Endodermal cell (in vitro differentiated cells): ENCODE data around the gene AARS1. TPM values are rescaled to one million over a fixed set of nuclear protein-coding genes. Genes with fewer than 3 reads are reported as not detected.
A peak's percentile ranks its signal among the peaks of the same experiment; 100 is the strongest.
"Not testable (repeated sequence)": the region's sequence is repeated elsewhere in the genome, so short reads cannot be mapped to it uniquely, and the experiment has no call there.

Source experiments
- DNase-seq: peaks from one replicate; pipeline ENCODE4 v3.0.0-alpha.2; 2017
- H3K27ac ChIP-seq: 2 replicates; pipeline ENCODE4 v1.5.1; 2013; ENCODE audit warnings: mild to moderate bottlenecking, low read depth, low read length, moderate library complexity
- H3K27me3 ChIP-seq: 2 replicates; pipeline ENCODE4 v1.6.1; 2013; ENCODE audit warnings: mild to moderate bottlenecking, low read length, moderate library complexity; ENCODE audit not compliant: insufficient read depth, control insufficient read depth, poor library complexity, severe bottlenecking
- H3K36me3 ChIP-seq: 2 replicates; pipeline ENCODE4 v1.7.0; 2013; ENCODE audit warnings: mild to moderate bottlenecking, low read length, moderate library complexity; ENCODE audit not compliant: control insufficient read depth, insufficient read depth
- H3K4me1 ChIP-seq: one replicate; pipeline ENCODE4 v1.7.0; 2013; ENCODE audit warnings: low read length; ENCODE audit not compliant: control insufficient read depth, insufficient read depth
- H3K4me3 ChIP-seq: 2 replicates; pipeline ENCODE4 v1.5.1; 2013; ENCODE audit warnings: mild to moderate bottlenecking, low read length, moderate library complexity
- H3K9ac ChIP-seq: 2 replicates; pipeline ENCODE4 v1.6.1; 2013; ENCODE audit warnings: mild to moderate bottlenecking, low read length, moderate library complexity; ENCODE audit not compliant: poor library complexity, severe bottlenecking; ENCODE audit errors: extremely low read depth
- H3K9me3 ChIP-seq: 2 replicates; pipeline ENCODE4 v1.6.1; 2013; ENCODE audit warnings: mild to moderate bottlenecking, low read length, moderate library complexity; ENCODE audit not compliant: control insufficient read depth
- H3K27ac Mint-ChIP-seq: 2 replicates; pipeline ENCODE4 v1.8.0; 2020; ENCODE audit warnings: mixed read lengths
- H3K27me3 Mint-ChIP-seq: 2 replicates; pipeline ENCODE4 v1.8.0; 2021; ENCODE audit warnings: mild to moderate bottlenecking, mixed read lengths; ENCODE audit not compliant: insufficient read depth
- H3K36me3 Mint-ChIP-seq: 2 replicates; pipeline ENCODE4 v1.8.0; 2020; ENCODE audit warnings: low read depth, mixed read lengths
- H3K4me1 Mint-ChIP-seq: 2 replicates; pipeline ENCODE4 v1.8.0; 2020; ENCODE audit warnings: mixed read lengths
- H3K4me3 Mint-ChIP-seq: 2 replicates; pipeline ENCODE4 v1.8.0; 2020; ENCODE audit warnings: mild to moderate bottlenecking, moderate library complexity, mixed read lengths
- H3K9me3 Mint-ChIP-seq: 2 replicates; pipeline ENCODE4 v1.8.0; 2020; ENCODE audit warnings: mild to moderate bottlenecking, mixed read lengths
- CTCF ChIP-seq: fragments of 200-600 bp; sonication (generic); conservative IDR thresholded peaks from 2 replicates; pipeline ENCODE4 v1.5.0; 2021; ENCODE audit warnings: antibody characterized with exemption, mild to moderate bottlenecking
- WGBS, 2 experiments: methylation state at CpG; one replicate each; pipeline versions ENCODE4 v1.1.5 to v1.1.7; 2013; ENCODE audit warnings: missing lambda C conversion rate in 2 of 2, mixed read lengths in 1 of 2; ENCODE audit not compliant: insufficient coverage in 1 of 2, insufficient read length in 1 of 2; 5-methylcytosine and 5-hydroxymethylcytosine counted together
- total RNA-seq, 2 donors: library from RNA; stranded (reverse); fragmentation: NEBNext Ultra II Directional in 1 of 2; extraction: Animal tissue kit (Norgen Biotek cat#: 25700) in 1 of 2; gene quantifications; 2 replicates in 1 of 2; 3 replicates in 1 of 2; pipeline ENCODE4 v1.2.1, GENCODE V29; 2021

AARS1 gene
- total RNA-seq, 2 donors from 2014 or later = 132 to 143 TPM

GRCh38 chr16:70295634-70296033 is 6.3 kb upstream of the AARS1 start:
- no peak overlapping the region for H3K4me3 ChIP-seq
- Mint-ChIP-seq H3K9me3 (no peaks in the 10 kb centered on the region), H3K27ac (no peak overlapping the region), H3K4me3 (no peak overlapping the region), H3K4me1 (peaks cover 12% of the 10 kb centered on the region), H3K36me3 (peaks cover 2% of the 10 kb centered on the region), H3K27me3 (no peaks in the 10 kb centered on the region)
- no peaks in the 10 kb centered on the region for H3K36me3 ChIP-seq
- no peak for TF ChIP-seq CTCF
- no peaks in the 10 kb centered on the region for H3K27me3 ChIP-seq
- peaks cover 3% of the 10 kb centered on the region for H3K9me3 ChIP-seq
- H3K27ac ChIP-seq = no peak overlapping the region
- no peaks in the 10 kb centered on the region for H3K4me1 ChIP-seq
- DNase-seq = no peak
- no peak overlapping the region for H3K9ac ChIP-seq

GRCh38 chr16:70294385-70295025 is 5.2 kb upstream of the AARS1 start:
- DNase-seq = no peak
- H3K27me3 Mint-ChIP-seq = no peaks in the 10 kb centered on the region
- H3K27me3 ChIP-seq = no peaks in the 10 kb centered on the region
- no peak overlapping the region for H3K27ac Mint-ChIP-seq
- H3K9me3 ChIP-seq = no peaks in the 10 kb centered on the region
- H3K4me3 Mint-ChIP-seq = no peak overlapping the region
- no peaks in the 10 kb centered on the region for H3K36me3 Mint-ChIP-seq
- no peak for TF ChIP-seq CTCF
- no peak overlapping the region for H3K27ac ChIP-seq
- H3K4me3 ChIP-seq = no peak overlapping the region
- no peaks in the 10 kb centered on the region for H3K9me3 Mint-ChIP-seq
- H3K9ac ChIP-seq = no peak overlapping the region
- H3K36me3 ChIP-seq = no peaks in the 10 kb centered on the region
- WGBS, 2 experiments = 93 to 94% methylated on average over 18 to 28 of the region's 28 CpGs
- peaks cover 6% of the 10 kb centered on the region for H3K4me1 Mint-ChIP-seq
- H3K4me1 ChIP-seq = no peaks in the 10 kb centered on the region

GRCh38 chr16:70292148-70292547 is 2.8 kb upstream of the AARS1 start:
- H3K4me1 Mint-ChIP-seq, H3K27me3 ChIP-seq, H3K27ac ChIP-seq, H3K4me1 ChIP-seq, H3K36me3 Mint-ChIP-seq, H3K27me3 Mint-ChIP-seq, DNase-seq, H3K9ac ChIP-seq, H3K27ac Mint-ChIP-seq, H3K9me3 ChIP-seq, H3K9me3 Mint-ChIP-seq, H3K4me3 ChIP-seq, H3K4me3 Mint-ChIP-seq, H3K36me3 ChIP-seq: not testable (repeated sequence)
- 88 to 96% methylated on average over 3 to 9 of the region's 11 CpGs for WGBS, 2 experiments

GRCh38 chr16:70290949-70291519 is 1.7 kb upstream of the AARS1 start:
- no peaks in the 10 kb centered on the region for H3K27me3 Mint-ChIP-seq
- H3K4me1 Mint-ChIP-seq = no peaks in the 10 kb centered on the region
- H3K4me1 ChIP-seq = no peaks in the 10 kb centered on the region
- no peak overlapping the region for H3K27ac ChIP-seq
- no peak overlapping the region for H3K27ac Mint-ChIP-seq
- H3K27me3 ChIP-seq = no peaks in the 10 kb centered on the region
- no peaks in the 10 kb centered on the region for H3K9me3 ChIP-seq
- peaks cover 2% of the 10 kb centered on the region for H3K36me3 ChIP-seq
- no peak overlapping the region for H3K4me3 Mint-ChIP-seq
- H3K9ac ChIP-seq = no peak overlapping the region
- no peak for TF ChIP-seq CTCF
- no peaks in the 10 kb centered on the region for H3K36me3 Mint-ChIP-seq
- no peak overlapping the region for H3K4me3 ChIP-seq
- no peaks in the 10 kb centered on the region for H3K9me3 Mint-ChIP-seq
- no peak for DNase-seq

GRCh38 chr16:70287304-70287971 is 1.9 kb downstream of the AARS1 start:
- 92 to 97% methylated on average over 16 to 17 of the region's 17 CpGs for WGBS, 2 experiments
- Mint-ChIP-seq H3K27ac (peak overlapping the region; percentile 95), H3K4me3 (peak overlapping the region; percentile 87), H3K36me3 (peaks cover 29% of the 10 kb centered on the region)
- H3K27me3 ChIP-seq, H3K4me1 Mint-ChIP-seq, H3K9me3 ChIP-seq, H3K27ac ChIP-seq, DNase-seq, H3K27me3 Mint-ChIP-seq, H3K9ac ChIP-seq, H3K4me1 ChIP-seq, H3K9me3 Mint-ChIP-seq: not testable (repeated sequence)
- peaks cover 34% of the 10 kb centered on the region for H3K36me3 ChIP-seq
- H3K4me3 ChIP-seq = peak overlapping the region; percentile 85
